Colonic mucosa (tissue), 4 donors: Measurements from ENCODE around the gene MYO5C. TPM values are rescaled to one million over a fixed set of nuclear protein-coding genes. Genes with fewer than 3 reads are reported as not detected.

Experiments used
- DNase-seq: peaks from one replicate; pipeline ENCODE4 v3.0.0-alpha.2; 2020
- H3K27ac ChIP-seq: fragments of 200-600 bp; one replicate; pipeline ENCODE4 v1.8.0; 2021
- H3K27me3 ChIP-seq: fragments of 200-600 bp; one replicate; pipeline ENCODE4 v1.8.0; 2021
- H3K36me3 ChIP-seq: fragments of 200-600 bp; one replicate; pipeline ENCODE4 v1.8.0; 2021
- H3K4me1 ChIP-seq: fragments of 200-600 bp; one replicate; pipeline ENCODE4 v1.8.0; 2021; ENCODE audit warnings: mild to moderate bottlenecking
- H3K4me3 ChIP-seq: fragments of 200-600 bp; one replicate; pipeline ENCODE4 v1.8.0; 2021
- H3K9ac ChIP-seq, 2 donors: one replicate each; pipeline ENCODE4 v1.7.0; 2013; ENCODE audit warnings: control low read depth in 2 of 2, low read depth in 2 of 2, low read length in 2 of 2
- H3K9me3 ChIP-seq: fragments of 200-600 bp; one replicate; pipeline ENCODE4 v1.8.0; 2021
- intact Hi-C: fragments of 100-400 bp; cut with DNase I; formaldehyde crosslinking; loops from one replicate; pipeline ENCODE4 v1.14.1; 2022
- total RNA-seq, 2 donors: library from RNA; stranded (reverse); fragmentation: NEBNext Ultra II Directional in 1 of 2; extraction: Animal tissue kit (Norgen Biotek cat#: 25700) in 1 of 2; gene quantifications; one replicate each; pipeline ENCODE4 v1.2.1, GENCODE V29; 2021
- TF ChIP-seq, protein P1 (sequence below): fragments of 200-600 bp; IDR thresholded peaks from one replicate; pipeline ENCODE4 v1.8.0; 2022; ENCODE audit warnings: antibody characterized with exemption, mild to moderate bottlenecking
- donor health status: healthy.
- donor health status: DM: no; HTN: no; CAD: no.
- donor health status: DM: no; HTN: no; CAD: no.

The MYO5C gene
- total RNA-seq, 2 donors from 2014 or later = 71.4 to 102 TPM

- H3K27ac ChIP-seq = no peak overlapping the region
- no peaks in the 10 kb centered on the region for H3K36me3 ChIP-seq
- H3K4me3 ChIP-seq = no peak overlapping the region
- TF ChIP-seq, protein P1, sequence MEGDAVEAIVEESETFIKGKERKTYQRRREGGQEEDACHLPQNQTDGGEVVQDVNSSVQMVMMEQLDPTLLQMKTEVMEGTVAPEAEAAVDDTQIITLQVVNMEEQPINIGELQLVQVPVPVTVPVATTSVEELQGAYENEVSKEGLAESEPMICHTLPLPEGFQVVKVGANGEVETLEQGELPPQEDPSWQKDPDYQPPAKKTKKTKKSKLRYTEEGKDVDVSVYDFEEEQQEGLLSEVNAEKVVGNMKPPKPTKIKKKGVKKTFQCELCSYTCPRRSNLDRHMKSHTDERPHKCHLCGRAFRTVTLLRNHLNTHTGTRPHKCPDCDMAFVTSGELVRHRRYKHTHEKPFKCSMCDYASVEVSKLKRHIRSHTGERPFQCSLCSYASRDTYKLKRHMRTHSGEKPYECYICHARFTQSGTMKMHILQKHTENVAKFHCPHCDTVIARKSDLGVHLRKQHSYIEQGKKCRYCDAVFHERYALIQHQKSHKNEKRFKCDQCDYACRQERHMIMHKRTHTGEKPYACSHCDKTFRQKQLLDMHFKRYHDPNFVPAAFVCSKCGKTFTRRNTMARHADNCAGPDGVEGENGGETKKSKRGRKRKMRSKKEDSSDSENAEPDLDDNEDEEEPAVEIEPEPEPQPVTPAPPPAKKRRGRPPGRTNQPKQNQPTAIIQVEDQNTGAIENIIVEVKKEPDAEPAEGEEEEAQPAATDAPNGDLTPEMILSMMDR = no peak
- intact Hi-C loops = no loop called here
- DNase-seq = no peak
- no peaks in the 10 kb centered on the region for H3K9me3 ChIP-seq
- H3K9ac ChIP-seq = no peak overlapping the region
- H3K4me1 ChIP-seq = peaks cover 4% of the 10 kb centered on the region
- H3K27me3 ChIP-seq = no peaks in the 10 kb centered on the region
Observed at GRCh38 chr15:52184721-52185120, 110.9 kb downstream of the MYO5C start.

- no peaks in the 10 kb centered on the region for H3K9me3 ChIP-seq
- H3K9ac ChIP-seq = no peak overlapping the region
- H3K27me3 ChIP-seq = no peaks in the 10 kb centered on the region
- no peak overlapping the region for H3K27ac ChIP-seq
- TF ChIP-seq, protein P1 = peak; percentile 37
- H3K36me3 ChIP-seq = no peaks in the 10 kb centered on the region
- H3K4me3 ChIP-seq = no peak overlapping the region
- DNase-seq = no peak
- intact Hi-C loops = no loop called here
- H3K4me1 ChIP-seq = peaks cover 4% of the 10 kb centered on the region
Observed at GRCh38 chr15:52183562-52184173, 111.9 kb downstream of the MYO5C start.

GRCh38 chr15:52181938-52182780 is 113.4 kb downstream of the MYO5C start:
- no peaks in the 10 kb centered on the region for H3K27me3 ChIP-seq
- TF ChIP-seq, protein P1 = no peak
- DNase-seq = no peak
- peaks cover 4% of the 10 kb centered on the region for H3K4me1 ChIP-seq
- no peak overlapping the region for H3K27ac ChIP-seq
- no peak overlapping the region for H3K4me3 ChIP-seq
- no peak overlapping the region for H3K9ac ChIP-seq
- H3K36me3 ChIP-seq = no peaks in the 10 kb centered on the region
- no peaks in the 10 kb centered on the region for H3K9me3 ChIP-seq
- intact Hi-C loops = no loop called here

DNA sequence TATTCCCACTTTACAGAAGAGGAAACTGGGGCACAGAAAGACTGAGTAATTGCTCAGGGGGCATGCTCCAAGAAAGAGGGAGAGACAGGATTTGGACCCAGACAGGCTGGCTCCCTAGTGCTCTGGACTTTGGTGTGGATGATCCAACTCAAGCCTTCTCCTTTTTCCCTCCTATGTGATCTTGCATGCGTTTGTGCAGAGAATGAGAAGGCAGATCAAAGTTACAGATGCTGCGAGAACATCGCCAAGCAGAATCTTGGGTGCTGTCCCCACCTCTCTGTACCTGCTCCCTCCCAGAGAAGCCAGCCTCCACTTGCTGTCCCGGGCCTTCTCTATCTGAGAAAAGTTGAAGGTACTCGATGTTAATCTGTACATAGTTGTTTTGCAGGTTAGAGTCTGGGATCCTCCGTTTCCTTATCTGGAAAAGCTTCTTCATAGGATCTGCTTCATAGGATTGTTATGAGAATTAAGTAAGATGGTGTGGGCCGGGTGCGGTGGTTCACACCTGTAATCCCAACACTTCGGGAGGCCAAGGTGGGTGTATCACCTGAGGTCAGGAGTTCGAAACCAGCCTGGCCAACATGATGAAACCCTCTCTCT is 114.7 kb downstream of the MYO5C start:
- no peak for DNase-seq
- no peak overlapping the region for H3K27ac ChIP-seq
- H3K9ac ChIP-seq = no peak overlapping the region
- no peak overlapping the region for H3K4me3 ChIP-seq
- intact Hi-C loops = no loop called here
- H3K27me3 ChIP-seq = no peaks in the 10 kb centered on the region
- H3K4me1 ChIP-seq = peaks cover 4% of the 10 kb centered on the region
- no peaks in the 10 kb centered on the region for H3K36me3 ChIP-seq
- TF ChIP-seq, protein P1 = no peak
- H3K9me3 ChIP-seq = no peaks in the 10 kb centered on the region

DNA sequence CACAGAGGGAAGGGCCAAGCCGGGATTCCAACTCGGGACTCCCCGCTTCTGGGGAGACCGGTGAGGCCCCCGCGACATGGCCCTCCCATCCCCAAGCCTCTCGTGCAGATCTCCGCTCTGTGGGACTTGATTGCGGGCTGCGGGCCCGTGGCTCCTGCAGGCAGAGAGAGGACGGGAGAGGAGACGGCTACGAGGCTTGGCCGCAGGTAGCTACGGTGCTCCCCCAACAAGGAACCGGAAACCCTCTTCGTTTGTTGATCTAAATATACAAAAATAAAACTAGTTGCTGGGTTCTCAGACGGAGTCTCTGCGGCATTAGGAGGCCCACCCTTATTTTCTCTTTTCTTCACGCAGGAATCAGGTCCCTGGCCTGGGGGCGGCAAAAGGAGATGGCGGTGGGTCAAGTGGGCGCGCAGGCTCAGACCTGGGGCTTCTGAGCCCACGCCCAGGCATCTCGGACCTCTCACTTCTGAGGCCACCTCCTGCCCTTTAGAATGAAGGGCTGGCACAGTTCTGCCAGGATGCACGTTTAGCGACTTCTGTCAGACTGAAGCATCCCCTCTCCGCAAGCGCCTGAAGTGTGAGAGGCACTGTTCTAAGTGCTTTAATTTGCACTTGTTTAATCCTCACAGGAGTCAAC is 115.3 kb downstream of the MYO5C start:
- TF ChIP-seq, protein P1 = no peak
- Histone ChIP-seq H3K27ac (peak overlapping the region; percentile 73), H3K9me3 (no peaks in the 10 kb centered on the region), H3K9ac (peak overlapping the region; percentile 52 to 59), H3K27me3 (no peaks in the 10 kb centered on the region), H3K36me3 (no peaks in the 10 kb centered on the region), H3K4me1 (peaks cover 4% of the 10 kb centered on the region), H3K4me3 (peak overlapping the region; percentile 73)
- intact Hi-C loops = no loop called here
- no peak for DNase-seq
